Esophagus squamous epithelium (tissue), 4 donors: ENCODE measurements around the gene PPP3R2.

Experiments
- CTCF ChIP-seq, 6 experiments: fragments of 450-650 bp in 4 of 6; fragments of 200-600 bp in 2 of 6; sonication (generic) in 2 of 6; IDR thresholded peaks; one replicate each; pipeline ENCODE4 v1.5.1; 2016 to 2019; ENCODE audit warnings: antibody characterized with exemption in 6 of 6, mild to moderate bottlenecking in 4 of 6, moderate library complexity in 4 of 6
- POLR2A ChIP-seq, 4 donors: fragments of 450-650 bp; IDR thresholded peaks; one replicate each; pipeline ENCODE4 v1.6.1; 2017; ENCODE audit warnings: antibody characterized with exemption in 4 of 4, mild to moderate bottlenecking in 4 of 4, moderate library complexity in 3 of 4

DNA sequence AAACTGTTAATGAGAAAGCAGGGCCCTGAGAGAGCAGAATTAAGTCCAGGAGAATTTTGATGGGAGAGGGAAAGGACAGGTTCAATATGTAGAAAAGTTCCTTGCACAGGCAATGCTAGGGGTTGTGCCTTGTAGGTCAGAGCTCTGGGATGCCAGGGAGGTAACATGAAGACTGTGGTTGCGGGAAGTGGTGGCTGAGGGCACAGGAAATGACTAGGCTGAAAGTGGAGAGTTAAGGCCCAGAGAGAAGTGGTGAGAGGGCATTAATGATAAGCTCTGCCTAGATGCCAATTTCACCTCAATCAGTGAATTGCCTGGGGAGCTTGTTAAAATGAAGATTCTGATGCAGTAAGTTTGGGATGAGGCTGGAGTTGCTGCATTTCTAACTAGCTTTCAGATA, 31.5 kb upstream of the PPP3R2 start:
- TF ChIP-seq POLR2A (IDR thresholded peaks at IDR 0.05) (no peak), CTCF (IDR thresholded peaks at IDR 0.05) (no peak)
